GM21381 (cell line): ENCODE measurements around the gene RGL1.

ENCODE experiments used
- ATAC-seq: cut with Tn5 transposase; IDR thresholded peaks from one replicate; pipeline ENCODE4 v1.9.1; 2021; ENCODE audit warnings: mild to moderate bottlenecking, moderate library complexity; ENCODE audit not compliant: unreplicated experiment

RGL1 gene

DNA sequence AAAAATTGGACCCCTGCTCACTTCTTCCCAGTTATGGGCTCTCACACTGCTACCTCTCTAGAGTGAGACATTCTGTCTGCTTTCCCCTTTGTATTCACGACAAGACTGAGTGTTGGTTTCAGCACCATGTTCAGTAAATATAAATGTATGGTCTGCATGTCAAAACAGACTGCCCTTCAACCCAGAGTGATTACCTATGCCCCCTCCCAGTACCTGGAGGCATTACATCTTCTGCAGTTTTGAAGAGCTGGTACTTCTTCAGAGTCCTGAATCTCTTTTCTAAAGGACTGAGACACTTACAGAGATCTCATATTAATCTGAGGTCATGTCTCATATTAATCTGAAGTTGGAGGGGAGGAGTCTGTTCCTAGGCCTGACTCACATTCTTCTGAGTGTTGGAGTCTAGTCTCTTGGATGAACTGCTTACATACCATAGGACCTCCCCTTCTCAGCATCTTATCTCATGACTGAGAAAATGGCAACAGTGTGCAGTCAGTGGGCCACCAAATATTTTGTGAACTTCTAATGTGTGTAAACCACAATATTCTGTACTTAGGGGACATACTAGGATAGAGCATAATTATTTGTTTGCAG is 80.3 kb downstream of the RGL1 start:
- ATAC-seq: no peak

DNA sequence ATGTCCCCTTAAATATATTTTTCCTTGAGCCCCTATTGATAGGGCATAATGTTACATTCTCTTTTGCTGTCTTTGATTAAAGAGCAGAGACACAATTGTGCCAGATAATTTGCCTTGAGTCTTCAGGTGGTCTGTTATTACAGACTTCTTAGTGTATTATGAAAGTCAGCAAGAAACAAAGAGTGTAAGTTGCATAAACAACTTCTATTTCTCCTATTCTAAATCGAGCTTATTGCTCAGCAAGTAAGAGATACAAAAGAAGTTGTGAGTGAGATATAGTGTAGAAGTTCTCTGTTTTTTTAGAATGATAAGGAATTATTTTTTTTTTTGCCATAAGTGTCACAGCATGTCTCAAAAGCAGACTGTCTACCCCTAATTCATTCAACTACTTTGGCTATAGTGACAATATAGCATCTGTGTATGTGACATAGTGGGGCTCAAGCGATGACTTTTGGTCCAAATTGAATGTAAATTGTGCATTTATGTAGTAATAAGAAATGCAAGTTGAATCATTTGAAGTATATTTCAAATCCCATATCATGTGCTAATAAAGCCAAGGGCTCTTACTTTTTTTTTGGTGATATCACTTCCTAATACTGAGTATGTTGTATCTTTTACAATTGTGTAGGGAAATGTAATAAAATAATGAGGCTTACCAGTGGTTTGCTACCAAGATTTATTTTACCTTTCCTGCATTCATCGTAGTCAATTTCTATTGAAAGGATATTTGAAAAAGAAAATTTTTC is 81.3 kb downstream of the RGL1 start:
- ATAC-seq: no peak

- no peak for ATAC-seq
Observed at GRCh38 chr1:183886853-183887252, 81.9 kb downstream of the RGL1 start.

DNA sequence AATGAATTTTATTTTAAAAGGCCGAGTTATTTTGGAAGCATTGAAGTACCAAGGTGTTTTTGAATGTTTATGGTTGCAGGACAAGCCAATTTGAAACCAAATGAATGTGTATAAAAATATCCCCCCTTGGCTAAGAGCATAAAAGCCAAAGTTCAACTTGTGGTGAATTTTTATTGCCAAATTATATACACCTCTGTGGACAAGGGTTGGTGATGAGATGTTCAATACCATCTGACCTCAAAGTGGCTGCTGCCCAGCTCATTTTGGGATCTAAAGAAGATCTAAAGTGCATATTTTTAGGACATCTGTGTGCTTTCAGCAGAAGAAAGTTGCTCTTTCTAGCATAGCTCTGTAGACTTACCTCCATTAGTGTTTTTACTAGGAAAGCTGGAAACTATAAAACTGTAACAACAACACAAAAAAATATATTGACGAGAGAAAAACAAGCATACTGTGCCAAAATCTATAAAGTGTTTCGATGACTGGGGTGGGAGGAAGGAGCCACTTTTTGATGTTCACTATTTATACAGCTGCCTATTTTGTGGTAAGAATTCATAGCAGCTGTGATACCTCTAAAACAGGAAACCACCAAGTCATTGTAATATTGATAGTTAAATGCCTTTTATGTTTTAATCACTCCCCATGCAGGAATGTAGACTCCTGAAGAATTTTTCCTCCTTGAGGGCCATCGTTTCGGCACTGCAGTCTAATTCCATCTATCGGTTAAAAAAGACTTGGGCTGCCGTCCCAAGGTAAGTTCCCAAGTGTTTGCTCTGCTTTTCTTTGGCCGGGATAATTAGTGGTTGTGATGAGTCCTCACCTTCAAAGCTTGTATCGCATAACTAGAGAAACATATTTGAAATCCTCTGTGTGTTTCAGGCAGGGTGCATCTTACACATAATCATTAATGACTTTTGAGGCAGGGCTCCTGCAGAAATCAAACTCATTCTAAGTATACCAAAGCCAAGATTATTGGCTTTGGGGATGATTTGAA is 83.2 kb downstream of the RGL1 start:
- no peak for ATAC-seq

- no peak for ATAC-seq
Observed at GRCh38 chr1:183889095-183889494, 84.2 kb downstream of the RGL1 start.

GRCh38 chr1:183891158-183891856 is 86.4 kb downstream of the RGL1 start:
- ATAC-seq: peak; percentile 81

DNA sequence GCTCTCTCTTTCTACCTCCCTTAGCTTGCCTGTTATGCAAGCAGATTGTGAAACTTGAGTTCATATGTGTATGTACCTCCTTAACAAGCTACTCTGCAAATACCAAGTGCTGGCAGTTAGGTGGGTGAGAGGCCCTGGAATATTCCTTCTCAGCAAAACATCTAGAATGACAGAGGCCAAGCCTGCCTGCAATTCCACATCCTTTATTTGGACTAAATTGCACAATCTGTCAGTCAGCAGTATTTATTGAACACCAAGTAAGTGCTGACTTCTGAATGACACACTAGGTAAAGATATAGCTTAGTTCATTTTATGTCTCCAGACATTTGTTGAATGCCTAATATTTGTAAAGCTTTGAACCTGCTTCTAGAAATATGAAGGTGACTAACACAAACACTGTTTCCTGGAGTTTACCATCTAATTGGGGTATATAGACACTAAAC is 87.5 kb downstream of the RGL1 start:
- ATAC-seq: no peak

DNA sequence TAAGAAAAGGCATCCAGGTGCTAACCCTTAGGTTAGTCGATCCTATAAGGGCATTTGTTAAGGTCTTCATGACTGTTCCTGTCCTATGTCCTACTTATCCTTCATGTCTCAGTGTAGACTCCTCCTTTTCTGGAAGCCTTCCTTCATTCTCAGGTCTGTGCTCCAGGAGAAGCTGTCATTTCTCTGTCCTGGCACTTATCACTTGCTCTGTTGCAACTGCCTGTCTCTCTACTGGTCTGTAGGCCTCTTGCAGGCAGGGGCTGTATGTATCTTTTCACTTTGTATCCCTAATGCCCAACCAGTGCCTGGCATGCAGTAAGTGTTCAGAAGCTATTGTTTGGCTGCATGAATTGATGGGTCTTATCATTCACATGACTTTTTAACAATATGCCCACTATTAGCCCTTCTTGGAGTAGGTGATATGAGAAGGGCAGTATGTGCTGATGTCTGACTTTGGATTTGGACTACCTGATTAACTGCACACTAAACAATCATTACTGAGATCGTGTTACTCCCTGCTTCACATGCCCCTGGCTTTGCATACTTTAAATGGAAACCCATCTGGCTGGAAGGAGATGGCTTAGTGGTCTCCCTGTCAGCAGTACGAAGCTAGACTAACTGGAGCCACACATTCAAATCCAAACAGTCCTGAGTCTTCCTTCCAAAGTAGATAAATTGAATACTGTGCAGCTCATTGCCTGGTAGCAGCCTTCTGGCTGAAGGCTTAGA is 88.8 kb downstream of the RGL1 start:
- no peak for ATAC-seq

- ATAC-seq: no peak
Observed at GRCh38 chr1:183894290-183894565, 89.3 kb downstream of the RGL1 start.

DNA sequence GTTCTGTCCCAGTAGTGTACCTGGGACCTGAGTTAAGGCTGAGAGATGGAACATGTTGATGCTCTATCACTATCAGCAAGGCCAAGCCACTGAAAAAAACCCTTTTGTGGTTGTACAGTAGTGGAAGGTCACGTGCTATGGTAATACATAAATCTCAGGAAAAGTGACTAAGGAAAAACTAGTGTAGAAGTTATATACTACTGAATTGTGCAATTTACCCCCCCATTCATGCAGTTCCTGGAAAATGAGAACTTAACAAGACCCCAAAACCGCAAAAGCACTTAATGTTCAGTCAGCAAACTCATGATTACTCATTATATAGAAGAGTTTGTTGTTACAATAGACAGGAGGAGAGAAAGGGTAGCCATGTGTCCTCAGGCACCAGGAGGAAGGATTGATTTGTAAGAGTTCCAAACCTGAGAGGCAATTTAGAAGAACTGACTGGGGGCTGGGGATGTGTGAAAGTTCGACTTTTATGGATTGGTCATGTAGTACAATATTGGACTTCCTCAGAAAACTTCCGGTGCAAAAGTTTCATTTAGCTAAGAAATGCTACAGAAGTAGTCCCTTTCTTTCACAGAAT is 91.6 kb downstream of the RGL1 start:
- ATAC-seq: no peak

- ATAC-seq: peak; percentile 11
Observed at GRCh38 chr1:183898001-183898396, 93.1 kb downstream of the RGL1 start.

GRCh38 chr1:183898610-183899009 is 93.7 kb downstream of the RGL1 start:
- no peak for ATAC-seq

DNA sequence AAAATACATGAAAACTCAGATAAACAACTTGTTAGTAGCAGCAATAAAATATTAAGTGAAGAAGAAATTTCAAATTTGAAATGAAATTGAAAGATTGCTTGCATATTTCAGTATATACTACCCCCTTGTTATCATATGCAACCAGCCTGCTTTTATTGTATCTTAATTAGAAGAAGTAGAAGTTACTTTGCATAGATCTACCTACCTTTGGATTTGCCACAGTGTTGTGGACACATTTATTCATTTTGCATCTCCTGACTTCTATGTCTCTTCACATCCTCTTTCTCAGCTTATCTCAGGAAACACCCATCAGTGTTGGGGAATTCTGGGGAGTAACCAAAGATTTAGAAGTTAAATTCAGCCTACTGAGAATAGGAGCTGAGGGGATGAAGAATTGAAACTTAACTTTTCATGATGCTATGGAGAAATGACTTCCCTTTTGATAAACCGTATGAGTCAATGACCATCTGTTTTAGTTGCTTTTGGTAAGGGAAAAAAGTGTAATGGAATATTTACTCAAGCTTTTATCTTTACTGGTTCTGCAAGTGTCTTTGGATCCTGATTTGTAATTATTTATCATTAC is 96.9 kb downstream of the RGL1 start:
- ATAC-seq: no peak

DNA sequence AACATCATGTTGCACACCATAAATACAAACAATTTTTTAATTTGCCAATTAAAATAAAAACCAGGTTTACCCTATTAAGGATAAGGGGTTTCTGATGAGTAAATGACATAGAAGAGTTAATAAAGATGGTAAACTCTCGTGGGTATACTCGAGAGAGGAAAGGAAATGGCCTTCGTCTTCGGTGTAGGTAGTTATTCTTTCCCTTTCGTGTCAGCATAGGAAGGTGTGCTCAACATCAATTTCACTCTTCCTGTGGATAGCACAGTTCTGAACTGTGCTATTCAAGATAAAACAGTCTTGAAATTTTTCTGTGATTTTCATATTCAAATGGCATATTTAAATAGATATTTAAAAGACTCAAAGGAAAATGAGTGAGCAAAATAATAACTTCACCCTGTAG is 98.2 kb downstream of the RGL1 start:
- ATAC-seq: no peak

DNA sequence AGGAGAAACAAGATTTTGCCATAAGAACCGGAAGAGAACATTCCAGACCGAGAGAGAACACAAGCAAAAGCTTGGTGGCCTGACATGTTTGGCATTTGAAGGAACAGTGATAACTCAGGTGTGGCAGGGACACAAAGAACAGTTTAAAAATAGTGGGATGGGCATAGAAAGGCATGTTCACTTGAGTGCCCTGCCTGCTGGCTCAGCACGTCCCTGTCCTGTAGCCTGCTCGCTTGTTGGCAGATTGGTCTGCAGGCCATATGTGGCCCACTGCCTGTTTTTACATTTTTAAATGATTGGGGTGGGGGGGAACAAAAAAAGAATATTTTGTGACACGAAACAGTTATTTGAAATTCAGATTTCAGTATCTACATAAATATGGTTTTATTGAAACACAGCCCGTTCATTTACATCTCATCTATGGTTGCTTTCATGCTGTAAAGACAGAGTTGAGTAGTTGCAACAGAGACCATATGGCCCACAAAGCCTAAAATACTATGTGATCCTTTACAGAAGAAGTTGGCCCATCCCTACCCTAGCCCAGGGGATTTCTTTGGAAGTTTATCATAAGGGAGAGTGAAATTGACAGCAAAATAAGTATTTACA is 100.7 kb downstream of the RGL1 start:
- no peak for ATAC-seq

- ATAC-seq: no peak
Observed at GRCh38 chr1:183907070-183907469, 102.2 kb downstream of the RGL1 start.

DNA sequence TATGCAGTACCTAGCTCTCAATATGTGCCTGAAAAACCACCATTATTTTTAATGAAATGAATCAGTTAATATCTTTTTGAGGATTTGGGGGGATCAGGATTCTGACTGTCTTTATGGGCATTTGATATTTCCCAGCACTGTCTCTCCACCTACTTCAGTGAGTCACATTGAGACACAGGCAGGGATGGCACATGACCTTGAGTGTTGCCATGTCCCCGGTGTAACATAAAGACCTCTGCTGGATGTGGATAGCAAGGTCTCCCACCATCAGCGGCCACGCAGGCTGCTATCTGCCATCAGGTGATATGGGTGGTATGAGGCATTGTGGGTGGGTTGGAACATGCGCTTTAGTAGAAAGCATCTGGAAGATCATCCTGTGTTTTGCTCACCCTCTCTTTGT is 103.2 kb downstream of the RGL1 start:
- no peak for ATAC-seq

DNA sequence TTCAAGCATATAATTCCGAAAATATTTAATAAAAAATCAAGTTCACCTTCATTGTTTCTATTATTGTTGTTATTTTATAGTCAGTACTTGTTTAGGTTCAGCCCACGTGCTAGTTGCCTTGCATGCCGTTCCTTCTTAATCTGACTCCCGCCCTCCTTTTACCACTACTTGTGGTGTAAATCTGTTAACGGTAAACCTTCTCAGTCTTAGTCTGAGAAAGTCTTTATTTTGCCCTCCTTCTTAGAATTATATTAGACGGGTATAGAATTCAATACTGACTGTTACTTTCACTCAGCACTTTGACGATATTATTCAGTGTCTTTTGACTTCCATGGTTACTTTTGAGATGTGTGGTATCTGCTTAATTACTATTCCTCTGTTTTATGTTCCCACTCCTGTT is 104.8 kb downstream of the RGL1 start:
- no peak for ATAC-seq

- peak; percentile 29 for ATAC-seq
Observed at GRCh38 chr1:183910845-183911244, 105.9 kb downstream of the RGL1 start.
